ENCODE results near the gene CCL16.
A peak's percentile ranks its signal among the peaks of the same experiment; 100 is the strongest.

The CCL16 gene

GRCh38 chr17:35934760-35935159, 46.5 kb downstream of the CCL16 start:
- no peak for DNase-seq

GRCh38 chr17:35932586-35932985, 48.7 kb downstream of the CCL16 start:
- no peak for DNase-seq

- DNase-seq = no peak
Measured at GRCh38 chr17:35931794-35932425, 49.4 kb downstream of the CCL16 start.

GRCh38 chr17:35930211-35931065, 50.9 kb downstream of the CCL16 start, which contains the start of gene RDM1:
TSS of gene RDM1 (minus strand) at chr17:35930773. CDS start at chr17:35930727, 46 bp downstream.
- peak; percentile 83 for DNase-seq

- DNase-seq = no peak
Measured at GRCh38 chr17:35927714-35928113, 53.6 kb downstream of the CCL16 start.

All from CD4-positive, alpha-beta T cell treated with Interleukin-17A for 1 hour (primary cell).